ENCODE results near the gene GJB1.

GJB1 gene

DNA sequence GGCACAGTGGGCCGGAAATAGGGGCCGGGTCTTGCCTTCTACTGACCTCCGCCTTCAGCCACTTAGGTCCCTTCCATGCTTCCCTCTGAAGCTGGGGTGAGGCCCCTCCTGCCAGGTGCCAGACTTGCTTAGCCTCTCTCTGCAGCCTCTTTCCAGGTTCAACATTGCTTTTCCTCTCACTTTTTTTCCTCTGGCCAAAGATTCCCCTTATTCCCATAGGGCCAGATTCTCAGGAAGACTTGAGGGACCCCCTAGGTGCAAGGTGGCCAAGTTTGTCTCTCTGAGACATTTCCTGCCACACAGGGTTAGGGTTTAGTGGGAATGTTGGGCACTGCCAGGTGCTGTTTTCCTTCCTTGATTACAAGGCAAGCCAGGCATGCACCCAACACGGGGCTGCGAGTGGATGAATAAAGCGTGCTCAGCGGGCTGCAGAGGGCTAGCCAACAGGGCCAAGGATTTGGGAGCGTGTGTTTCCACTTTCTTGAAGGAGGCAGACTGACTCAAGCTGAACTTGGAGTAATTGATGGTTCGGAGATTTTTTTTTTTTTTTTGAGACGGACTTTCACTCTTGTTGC, 7.6 kb upstream of the GJB1 start:
- DNase-seq: peak in 1 of 2 experiments; percentile 66

- DNase-seq: peak; percentile 82 to 97
Measured at GRCh38 chrX:71216485-71216884, 6.5 kb upstream of the GJB1 start.

DNA sequence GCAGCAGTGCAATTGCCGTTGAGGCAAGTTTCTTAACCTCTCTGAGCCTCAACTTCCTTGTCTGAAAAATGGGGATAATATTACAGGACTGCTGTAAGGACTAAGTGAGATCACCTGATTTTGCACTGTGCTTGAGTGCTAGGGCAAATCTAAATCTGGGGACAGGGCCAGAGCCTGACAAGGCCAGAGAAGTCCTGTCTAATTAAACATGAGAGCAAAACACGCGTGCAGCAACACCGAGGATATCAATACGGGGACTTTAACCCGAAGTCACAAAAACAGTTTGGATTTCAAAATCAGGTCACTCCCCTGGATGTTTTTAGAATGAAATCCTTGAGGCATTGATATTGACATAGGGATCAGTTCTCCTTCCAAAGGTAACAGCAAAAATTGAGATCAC, 5.7 kb upstream of the GJB1 start:
- DNase-seq: no peak

DNA sequence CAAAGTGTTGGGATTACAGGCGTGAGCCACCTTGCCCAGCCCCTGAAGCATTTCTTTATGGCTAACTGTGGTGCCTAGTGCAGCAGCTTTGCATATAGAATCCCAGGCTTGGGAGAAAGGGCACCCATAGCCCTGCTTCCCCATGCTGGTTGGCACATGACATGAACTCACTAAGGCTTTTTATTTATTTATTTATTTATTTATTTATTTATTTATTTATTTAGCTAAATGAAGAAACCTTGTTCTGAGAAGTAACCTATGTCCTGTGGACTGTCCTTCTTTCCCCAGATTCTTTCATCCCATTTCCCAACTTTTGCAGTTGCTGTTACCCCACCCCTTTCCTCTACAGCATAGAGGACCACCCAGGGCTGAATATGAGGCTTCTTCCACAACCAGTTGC, 1.9 kb upstream of the GJB1 start:
- no peak for DNase-seq

DNA sequence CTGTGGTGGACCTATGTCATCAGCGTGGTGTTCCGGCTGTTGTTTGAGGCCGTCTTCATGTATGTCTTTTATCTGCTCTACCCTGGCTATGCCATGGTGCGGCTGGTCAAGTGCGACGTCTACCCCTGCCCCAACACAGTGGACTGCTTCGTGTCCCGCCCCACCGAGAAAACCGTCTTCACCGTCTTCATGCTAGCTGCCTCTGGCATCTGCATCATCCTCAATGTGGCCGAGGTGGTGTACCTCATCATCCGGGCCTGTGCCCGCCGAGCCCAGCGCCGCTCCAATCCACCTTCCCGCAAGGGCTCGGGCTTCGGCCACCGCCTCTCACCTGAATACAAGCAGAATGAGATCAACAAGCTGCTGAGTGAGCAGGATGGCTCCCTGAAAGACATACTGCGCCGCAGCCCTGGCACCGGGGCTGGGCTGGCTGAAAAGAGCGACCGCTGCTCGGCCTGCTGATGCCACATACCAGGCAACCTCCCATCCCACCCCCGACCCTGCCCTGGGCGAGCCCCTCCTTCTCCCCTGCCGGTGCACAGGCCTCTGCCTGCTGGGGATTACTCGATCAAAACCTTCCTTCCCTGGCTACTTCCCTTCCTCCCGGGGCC, 1.2 kb downstream of the GJB1 start:
- no peak for DNase-seq

GRCh38 chrX:71225009-71225408, 2.0 kb downstream of the GJB1 start:
- DNase-seq: no peak

GRCh38 chrX:71225676-71226075, 2.7 kb downstream of the GJB1 start:
- DNase-seq: no peak

DNA sequence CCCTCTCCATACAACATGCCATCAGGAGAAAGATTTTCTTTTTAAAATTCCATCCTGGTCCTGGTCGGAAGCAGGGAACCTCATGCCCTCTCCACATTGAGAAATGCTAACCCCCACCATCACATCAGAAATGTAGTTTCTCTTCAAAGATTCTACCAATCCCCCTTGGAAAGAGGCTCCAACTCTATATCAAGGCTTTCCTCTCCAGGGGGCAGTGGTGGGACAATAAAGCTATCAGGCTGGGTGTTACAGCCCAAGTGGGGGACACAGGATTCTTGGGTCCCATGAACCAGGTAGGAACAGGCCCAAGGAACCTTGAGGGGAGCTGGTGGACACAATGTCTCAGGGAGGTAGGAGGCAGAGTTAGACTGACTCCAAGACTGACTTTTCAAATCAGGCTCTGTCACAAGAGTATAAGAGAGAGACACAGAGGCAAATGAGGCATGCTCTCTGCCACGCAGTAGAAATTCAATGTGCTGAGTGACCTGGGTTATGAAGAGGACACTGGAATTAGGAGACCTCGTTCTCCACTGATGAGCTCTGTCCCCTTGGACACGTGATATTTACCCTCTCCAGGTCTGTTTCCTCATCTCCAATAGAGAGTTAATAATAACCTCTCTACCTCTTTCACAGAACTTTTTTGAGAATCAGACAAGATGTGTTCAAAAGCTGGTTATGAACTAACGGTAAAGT, 4.5 kb downstream of the GJB1 start:
- no peak for DNase-seq

DNA sequence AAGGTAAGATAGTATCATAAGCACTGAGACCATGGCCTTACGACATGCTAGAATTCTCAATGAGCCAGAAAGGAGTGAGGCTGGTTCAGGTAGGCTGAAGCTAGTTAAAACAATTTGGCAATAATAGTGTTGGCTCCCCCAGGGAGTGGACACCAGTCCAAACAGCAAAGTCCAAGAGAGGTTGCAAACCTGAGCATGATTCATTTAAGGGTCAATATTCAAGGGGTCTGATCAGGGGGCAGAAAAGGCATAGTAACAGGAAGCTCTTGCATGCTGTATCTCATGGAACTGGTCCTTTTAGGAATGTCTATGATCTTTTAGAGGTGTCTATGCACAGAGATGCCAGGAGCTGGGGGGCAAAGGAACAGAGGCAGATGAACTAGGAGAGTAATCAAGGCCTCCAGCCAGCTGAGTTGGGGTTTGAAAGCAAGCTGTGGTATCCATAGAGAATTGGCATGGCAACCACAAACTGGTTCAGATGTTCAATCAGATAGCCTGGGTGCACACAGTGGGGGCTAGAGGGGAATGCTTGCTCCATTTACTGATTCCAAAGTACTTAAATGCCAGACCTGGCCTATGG, 5.1 kb downstream of the GJB1 start:
- no peak for DNase-seq

DNA sequence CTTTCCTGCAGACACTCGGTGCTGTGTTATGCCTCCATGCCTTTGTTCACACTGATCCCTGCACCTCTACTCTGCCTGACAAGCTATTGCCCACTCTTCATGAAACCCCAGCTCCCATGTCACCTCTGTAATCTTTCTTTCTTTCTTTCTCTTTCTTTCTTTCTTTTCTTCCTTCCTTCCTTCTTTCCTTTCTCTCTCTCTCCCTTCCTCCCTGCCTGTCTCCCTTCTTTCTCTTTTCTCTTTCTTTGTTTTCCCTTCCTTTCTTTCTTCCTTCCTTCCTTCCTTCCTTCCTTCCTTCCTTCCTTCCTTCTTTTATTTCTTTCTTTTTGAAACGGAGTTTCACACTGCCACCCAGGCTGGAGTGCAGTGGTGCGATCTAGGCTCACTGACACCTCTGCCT, 12.5 kb downstream of the GJB1 start:
- no peak for DNase-seq

DNA sequence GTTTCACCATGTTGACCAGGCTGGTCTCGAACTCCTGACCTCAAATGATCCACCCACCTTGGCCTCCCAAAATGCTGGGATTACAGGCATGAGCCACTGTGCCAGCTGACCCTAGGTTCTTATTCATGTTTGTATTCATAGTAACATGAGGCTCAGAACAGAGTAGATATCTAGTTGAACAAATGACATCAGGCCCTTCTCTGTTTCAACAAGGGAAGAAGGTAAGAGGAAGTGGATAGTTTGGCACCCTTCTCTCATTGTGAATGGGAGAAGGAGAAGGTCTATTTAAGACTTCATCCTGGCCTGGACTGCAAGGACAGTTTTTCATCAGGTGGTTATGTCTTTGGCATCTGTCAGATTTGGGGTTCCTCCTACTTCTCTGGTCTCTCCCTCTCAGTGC, 13.8 kb downstream of the GJB1 start:
- DNase-seq: no peak

DNA sequence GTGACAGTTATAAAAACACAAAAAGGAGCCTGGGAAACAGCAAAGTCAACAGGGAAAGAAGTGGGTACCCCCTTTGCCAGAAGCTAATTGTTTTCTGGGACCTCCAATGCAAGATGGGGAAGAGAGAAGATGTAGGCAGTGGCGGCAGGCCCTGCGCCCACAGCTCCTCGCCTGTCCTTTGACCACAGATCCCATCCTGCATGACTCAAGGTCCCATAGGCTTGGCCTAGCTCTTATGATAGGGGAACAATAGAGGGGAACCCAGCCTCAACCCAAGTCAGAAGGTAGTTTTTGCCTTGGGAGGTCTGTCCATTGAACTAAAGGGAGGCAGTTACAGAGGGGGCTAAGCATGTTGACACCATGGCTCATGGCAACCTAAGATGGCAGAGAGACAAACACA, 16.8 kb downstream of the GJB1 start:
- DNase-seq: no peak

GRCh38 chrX:71241301-71241700, 18.3 kb downstream of the GJB1 start:
- DNase-seq: no peak

DNA sequence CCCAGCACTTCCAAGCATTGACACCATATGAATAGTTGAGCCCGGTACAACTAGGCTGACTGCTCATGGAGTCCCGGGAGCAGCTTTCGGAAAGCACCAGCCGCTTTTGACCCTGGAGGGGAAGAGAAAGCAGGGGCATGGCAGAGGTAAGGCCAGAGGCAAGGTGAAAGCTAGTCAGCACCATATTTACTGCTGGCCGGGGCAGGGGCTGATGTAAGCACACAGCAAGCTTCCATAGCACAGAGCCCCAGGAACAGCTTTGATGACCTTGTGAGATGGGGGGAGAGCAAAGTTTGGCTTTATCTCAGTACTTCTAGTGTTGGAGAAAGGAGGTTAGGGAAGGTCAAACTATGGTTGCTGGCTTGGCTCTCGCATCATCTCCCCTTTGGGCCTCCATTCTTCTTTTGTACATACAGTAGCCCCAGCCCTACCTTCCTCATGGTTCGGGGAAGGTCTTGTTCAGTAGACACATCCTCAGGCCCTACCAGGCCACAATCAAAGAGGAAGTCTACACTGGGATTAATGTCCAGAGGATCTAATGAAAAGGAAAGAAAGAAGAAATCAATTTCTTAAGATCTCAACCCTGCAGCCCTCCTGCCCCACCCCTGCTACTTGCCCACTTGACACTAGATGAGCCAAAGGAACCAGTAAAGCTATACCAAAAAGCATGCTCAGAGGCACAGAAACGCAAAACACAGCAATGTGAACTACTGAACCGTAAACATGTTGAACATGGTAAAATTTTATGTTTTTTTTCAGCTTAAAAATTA, 21.5 kb downstream of the GJB1 start:
- no peak for DNase-seq

- no peak for DNase-seq
Measured at GRCh38 chrX:71245159-71245558, 22.1 kb downstream of the GJB1 start.

DNA sequence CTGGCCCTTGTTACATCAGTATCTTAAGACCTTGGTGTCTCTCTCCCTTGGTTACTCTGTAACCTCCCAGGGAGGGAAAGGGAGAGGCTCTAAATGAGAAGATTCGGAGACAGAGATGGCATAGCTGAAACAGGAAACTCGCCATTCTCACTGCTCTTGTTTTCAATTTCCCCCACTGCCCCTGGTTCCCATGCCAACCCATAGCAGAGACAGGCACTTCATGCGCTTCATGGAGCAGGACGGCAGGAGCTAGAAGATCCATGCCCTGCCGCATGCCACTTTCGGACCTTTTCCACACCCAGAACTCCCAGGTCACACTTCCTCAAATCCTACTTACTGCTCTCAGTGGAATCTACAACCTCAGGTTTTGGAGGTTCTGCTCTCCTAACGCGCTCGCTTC, 27.8 kb downstream of the GJB1 start:
- DNase-seq: no peak

DNA sequence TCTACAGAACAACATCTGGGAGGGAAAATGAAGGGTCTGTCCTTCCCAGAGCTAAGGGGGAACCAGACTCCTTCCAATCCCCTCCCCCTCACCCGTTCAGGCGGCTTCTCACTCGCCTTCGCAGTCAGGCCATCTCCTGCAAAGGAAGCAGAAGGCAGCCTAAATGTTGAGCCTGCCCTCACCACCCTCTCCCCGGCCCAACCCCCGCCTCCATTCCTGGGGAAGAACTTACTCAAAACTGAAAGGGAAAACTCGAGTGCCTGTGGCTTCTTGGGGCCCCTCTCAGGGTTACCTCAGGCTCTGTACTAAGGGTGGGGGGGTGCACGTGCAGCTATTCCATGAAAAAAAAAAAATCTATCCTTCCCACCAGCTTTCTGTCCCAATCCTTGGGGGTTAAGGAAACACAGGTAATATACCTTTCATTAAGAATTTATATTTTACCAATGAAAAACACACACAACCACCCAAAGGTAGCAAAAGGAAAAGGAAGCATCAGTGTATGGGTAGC, 28.5 kb downstream of the GJB1 start:
- no peak for DNase-seq

DNA sequence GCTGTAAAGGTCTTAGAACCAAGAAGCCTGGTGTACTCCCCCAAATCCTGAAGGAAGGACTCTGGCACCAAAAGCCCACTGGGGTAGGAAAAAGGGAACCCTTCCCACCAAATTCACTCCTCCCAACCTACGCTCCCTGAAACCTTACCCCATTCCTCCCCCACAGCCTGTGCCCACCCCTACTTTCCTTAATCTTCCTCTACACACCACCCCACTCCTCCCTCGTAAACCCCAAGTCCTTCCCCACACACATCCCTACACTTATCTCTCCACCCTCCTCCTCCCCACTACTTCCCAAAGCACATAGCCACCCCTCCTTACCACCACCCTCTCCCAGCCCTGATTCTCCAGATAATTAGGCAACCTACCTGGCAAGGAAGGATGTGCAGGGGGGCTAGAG, 29.2 kb downstream of the GJB1 start:
- DNase-seq: no peak

DNA sequence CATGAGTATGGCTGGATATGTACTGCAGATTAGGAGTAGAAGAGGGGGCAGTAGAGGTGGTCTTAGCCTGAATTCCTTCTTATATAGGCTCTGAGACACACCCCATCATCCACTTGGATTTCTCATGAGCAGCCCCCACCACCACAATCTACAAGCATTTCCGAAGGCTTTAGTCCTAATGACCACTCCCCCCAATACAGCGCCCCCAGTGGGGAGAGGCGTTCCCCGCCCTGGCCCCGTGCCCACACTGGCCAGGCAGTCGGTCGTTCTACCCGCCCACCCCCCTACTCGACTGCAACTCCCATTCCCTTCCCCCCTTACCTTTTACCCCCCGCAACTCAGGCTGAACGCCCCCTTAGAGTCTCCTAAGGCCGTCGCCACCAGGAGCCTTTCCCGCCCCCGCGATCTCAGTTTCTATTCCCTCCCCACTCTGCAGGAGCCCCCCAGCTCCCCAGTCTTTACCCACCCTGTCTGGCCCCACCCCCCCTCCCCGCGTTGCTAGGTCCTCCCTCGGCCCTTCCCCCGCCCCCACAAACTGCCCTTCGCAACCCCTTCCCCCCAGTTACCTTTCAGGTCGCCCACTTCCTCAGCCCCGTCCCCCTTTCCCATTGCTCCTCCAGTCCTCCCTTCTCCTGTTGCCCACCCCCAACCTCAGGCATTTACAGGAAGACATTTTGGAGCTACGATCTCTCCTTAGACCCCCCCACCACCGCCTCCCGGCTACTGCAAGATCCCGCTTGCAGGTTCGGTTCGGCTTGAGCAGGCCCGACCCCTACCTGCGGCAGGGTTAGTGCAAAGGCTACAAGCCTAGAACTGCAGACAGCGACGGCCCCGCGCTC, 30.4 kb downstream of the GJB1 start:
- DNase-seq: peak; percentile 47 to 51

DNA sequence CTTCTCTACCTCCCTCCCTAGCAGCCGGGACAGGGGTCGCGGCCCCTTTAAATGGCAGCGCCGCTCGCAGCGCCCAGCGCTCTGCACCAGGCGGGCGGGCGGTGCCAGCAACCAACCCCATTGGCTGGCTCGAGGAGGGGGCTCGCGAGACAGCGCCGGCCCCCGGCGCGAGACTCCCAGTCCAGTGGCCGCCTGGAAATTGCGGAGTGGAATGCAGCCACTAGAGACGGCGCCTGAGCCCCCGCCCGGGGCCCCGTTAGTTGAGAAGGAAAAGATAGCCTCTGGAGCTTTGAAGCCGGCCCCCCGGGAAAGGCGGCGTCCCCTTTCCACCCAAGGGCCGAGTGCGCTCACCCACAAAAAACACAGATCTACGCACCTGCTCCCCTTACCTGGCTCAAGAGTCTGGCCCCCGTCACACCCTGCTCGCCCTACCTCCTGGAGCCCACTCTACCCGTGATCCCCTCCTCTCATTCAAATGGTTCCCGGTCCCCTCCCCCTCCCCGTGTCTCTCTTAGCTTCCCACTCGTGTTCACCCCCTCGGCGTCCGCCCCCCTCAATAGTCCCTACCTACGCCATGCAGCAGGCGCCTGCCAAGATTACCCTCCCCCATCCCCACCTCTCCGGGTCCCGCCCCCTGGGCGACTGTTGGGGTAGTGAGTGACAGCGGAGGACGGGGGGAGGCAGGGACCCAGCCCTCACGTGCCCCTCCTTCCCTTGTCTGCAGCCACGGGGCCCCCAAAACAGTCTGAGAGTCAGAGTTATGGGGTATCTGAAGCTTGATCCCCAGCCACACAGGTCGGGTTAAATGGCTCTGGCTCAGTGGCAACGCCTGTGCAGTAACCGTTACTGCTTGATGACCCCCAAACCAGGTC, 31.3 kb downstream of the GJB1 start, which contains the start of gene ZMYM3:
TSS of gene ZMYM3 (minus strand) at position 49 of the 872 bp plus-strand sequence. CDS start 885 bp downstream, outside the sequence.
- DNase-seq: peak; percentile 85 to 90

- DNase-seq: no peak
Measured at GRCh38 chrX:71256051-71256450, 33.0 kb downstream of the GJB1 start.

Measured in NCI-H2081 (cell line).